Mucosa of rectum (tissue), 2 donors: ENCODE measurements around the gene FRK.
A peak's percentile ranks its signal among the peaks of the same experiment; 100 is the strongest.
"Not testable (repeated sequence)": the region's sequence is repeated elsewhere in the genome, so short reads cannot be mapped to it uniquely, and the experiment has no call there.

Source experiments
- H3K27ac ChIP-seq, 2 donors: one replicate each; pipeline ENCODE4 v1.7.0; 2013; ENCODE audit warnings: inconsistent platforms in 2 of 2, low read depth in 2 of 2, low read length in 2 of 2
- H3K27me3 ChIP-seq, 2 donors: one replicate each; pipeline ENCODE4 v1.7.0; 2013; ENCODE audit warnings: low read length in 2 of 2; ENCODE audit not compliant: control insufficient read depth in 2 of 2, insufficient read depth in 2 of 2
- H3K36me3 ChIP-seq, 2 donors: one replicate each; pipeline ENCODE4 v1.7.0; 2013; ENCODE audit warnings: low read length in 2 of 2; ENCODE audit not compliant: control insufficient read depth in 2 of 2, insufficient read depth in 2 of 2
- H3K4me1 ChIP-seq, 2 donors: one replicate each; pipeline ENCODE4 v1.7.0; 2013; ENCODE audit warnings: low read length in 2 of 2, mild to moderate bottlenecking in 1 of 2; ENCODE audit not compliant: control insufficient read depth in 2 of 2, insufficient read depth in 2 of 2
- H3K4me3 ChIP-seq, 2 donors: one replicate each; pipeline ENCODE4 v1.7.0; 2013; ENCODE audit warnings: low read length in 2 of 2
- H3K9ac ChIP-seq, 2 donors: one replicate each; pipeline ENCODE4 v1.7.0; 2013; ENCODE audit warnings: low read length in 2 of 2, low read depth in 1 of 2, mild to moderate bottlenecking in 1 of 2
- H3K9me3 ChIP-seq, 2 donors: one replicate each; pipeline ENCODE4 v1.7.0; 2013; ENCODE audit warnings: low read length in 2 of 2; ENCODE audit not compliant: control insufficient read depth in 2 of 2
- donor health status: healthy.
- donor health status: Normal muscosa, but diverticular disease.

The FRK gene

DNA sequence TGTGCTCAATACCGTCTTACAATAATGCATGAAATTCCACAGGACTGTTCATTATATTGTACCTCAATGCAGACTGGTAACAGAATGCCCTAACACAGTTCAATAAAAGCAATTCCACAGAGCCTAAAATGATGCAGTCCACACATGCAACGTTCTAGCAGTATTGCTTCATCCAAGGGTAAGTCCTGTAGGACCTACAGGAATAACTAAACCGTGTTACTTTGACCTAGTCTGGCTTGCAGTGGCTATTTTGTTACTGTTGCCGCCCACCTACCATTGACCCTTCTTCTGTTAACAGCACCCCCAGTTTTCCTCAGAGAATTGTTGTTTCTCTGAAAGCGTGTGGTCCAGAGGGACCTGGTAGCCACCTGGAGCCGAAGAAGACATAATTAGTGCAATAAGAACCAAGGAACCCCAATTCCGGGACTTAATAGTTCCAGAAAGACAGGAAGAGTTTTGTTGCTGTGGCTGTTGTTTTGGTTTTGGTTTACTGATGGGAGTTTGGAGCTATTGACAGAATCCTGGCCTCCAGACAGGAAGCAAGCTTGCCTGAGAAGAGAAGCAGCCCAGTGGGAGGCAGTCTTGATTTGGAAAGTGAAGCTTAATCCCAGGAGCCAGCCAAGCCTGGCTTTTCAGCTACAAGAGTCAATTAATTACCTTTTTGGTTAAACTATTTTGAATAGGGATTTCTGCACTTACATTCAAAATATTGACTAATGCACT, 91.3 kb downstream of the FRK start:
- Histone ChIP-seq H3K4me1 (no peaks in the 10 kb centered on the region), H3K9ac (no peak overlapping the region), H3K9me3 (no peaks in the 10 kb centered on the region), H3K36me3 (peaks cover 3 to 8% of the 10 kb centered on the region in 2 donors), H3K27me3 (no peaks in the 10 kb centered on the region), H3K4me3 (no peak overlapping the region), H3K27ac (no peak overlapping the region)

DNA sequence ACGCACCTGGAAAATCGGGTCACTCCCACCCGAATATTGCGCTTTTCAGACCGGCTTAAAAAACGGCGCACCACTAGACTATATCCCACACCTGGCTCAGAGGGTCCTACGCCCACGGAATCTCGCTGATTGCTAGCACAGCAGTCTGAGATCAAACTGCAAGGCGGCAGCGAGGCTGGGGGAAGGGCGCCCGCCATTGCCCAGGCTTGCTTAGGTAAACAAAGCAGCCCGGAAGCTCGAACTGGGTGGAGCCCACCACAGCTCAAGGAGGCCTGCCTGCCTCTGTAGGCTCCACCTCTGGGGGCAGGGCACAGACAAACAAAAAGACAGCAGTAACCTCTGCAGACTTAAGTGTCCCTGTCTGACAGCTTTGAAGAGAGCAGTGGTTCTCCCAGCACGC, 100.4 kb downstream of the FRK start:
- not testable (repeated sequence) for H3K9me3 ChIP-seq, H3K36me3 ChIP-seq, H3K27ac ChIP-seq, H3K4me3 ChIP-seq, H3K9ac ChIP-seq, H3K4me1 ChIP-seq, H3K27me3 ChIP-seq

DNA sequence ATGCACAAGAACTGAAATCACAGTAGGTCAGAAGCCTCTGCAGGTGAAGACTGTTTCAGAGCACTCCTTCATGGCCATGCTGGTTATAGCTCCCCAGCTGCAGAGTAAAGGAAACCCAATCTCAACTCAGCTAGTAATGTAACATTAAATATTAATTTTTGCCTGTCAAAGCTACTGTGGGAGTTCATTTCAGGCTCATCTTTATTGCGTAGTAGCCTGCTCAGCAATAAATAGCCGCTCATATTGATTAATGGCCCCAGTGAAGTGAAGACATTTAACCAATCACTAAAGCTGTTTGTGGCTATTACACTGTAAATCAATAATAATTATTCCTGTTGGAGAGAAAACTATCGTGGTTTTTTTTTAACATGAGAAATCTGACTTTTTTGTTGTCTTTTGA, 101.7 kb downstream of the FRK start:
- no peak overlapping the region for H3K27ac ChIP-seq
- H3K4me3 ChIP-seq, result no peak overlapping the region
- H3K9me3 ChIP-seq, result no peaks in the 10 kb centered on the region
- no peak overlapping the region for H3K9ac ChIP-seq
- H3K27me3 ChIP-seq, result no peaks in the 10 kb centered on the region
- H3K4me1 ChIP-seq, result no peaks in the 10 kb centered on the region
- H3K36me3 ChIP-seq, result peaks cover 4 to 8% of the 10 kb centered on the region in 2 donors

DNA sequence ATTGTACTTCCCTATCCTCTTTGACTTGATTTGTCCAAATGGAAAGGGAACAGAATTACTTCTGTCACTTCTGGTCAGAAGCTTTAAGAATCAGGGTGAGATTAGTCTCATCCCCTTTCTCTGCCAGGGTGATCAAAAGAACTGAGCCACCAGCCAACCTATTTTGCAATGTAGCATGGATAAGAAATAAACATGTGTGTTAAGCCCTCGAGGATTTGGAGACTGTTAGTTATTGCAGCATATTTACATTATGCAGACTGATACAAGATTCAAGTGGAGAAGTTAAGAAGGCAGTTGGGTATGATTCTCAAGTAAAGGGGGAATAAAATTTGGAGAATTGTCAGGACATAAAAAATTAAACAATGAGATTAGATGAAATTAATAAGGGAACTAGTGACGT, 106.0 kb downstream of the FRK start:
- Histone ChIP-seq H3K36me3 (peaks cover 4 to 13% of the 10 kb centered on the region in 2 donors), H3K27ac (no peak overlapping the region), H3K4me3 (no peak overlapping the region), H3K4me1 (no peaks in the 10 kb centered on the region), H3K27me3 (no peaks in the 10 kb centered on the region), H3K9me3 (no peaks in the 10 kb centered on the region), H3K9ac (no peak overlapping the region)

DNA sequence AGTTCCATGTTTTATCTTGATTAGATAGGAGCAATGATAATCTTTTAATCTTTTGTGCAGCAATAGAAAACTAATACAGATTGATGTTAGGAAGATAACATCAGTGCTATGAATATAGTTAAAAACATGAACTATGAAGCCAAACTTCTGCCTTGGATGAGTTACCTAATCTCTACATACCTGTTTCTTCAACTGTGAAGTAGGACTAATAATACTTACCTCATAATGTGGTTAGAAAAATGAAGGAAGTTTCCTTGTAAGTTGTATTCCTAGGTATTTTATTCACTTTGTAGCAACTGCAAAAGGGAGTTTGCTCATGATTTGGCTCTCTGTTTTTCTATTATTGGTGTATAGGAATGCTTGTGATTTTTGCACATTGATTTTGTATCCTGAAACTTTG, 111.9 kb downstream of the FRK start:
- Histone ChIP-seq H3K36me3 (peaks cover 0 to 6% of the 10 kb centered on the region in 2 donors), H3K27ac (no peak overlapping the region), H3K27me3 (no peaks in the 10 kb centered on the region), H3K9ac (no peak overlapping the region), H3K4me1 (no peaks in the 10 kb centered on the region), H3K9me3 (no peaks in the 10 kb centered on the region), H3K4me3 (no peak overlapping the region)

DNA sequence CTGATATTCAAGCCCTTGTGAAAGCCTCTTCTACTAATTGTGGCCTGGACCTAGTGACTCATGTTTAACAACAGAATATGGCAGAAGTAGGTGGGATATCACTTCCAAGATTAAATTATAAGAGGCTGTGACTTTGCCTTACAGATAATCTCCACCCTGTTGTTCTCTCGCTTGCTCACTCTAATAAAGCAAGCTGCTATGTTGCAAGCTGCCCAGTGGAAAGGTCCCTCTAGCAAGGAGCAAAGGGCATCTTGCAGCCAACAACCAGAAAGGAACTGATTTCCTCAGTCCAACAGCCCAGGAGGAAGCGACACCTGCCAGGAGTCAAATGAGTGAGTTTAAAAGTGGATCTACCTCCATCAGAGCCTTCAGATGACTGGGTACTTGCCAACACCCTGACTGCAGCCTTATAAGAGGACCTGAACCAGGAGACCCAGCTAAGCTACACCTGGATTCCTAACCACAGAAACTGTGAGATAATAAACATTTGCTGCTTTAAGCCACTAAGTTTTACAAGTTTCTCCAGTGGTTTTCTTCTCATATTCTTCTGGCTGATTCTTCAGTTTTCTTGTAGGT, 112.6 kb downstream of the FRK start:
- H3K27ac ChIP-seq, result peak overlapping the region in 1 of 2 donors; percentile 15
- H3K4me3 ChIP-seq, result no peak overlapping the region
- H3K27me3 ChIP-seq, result no peaks in the 10 kb centered on the region
- H3K9me3 ChIP-seq, result no peaks in the 10 kb centered on the region
- H3K36me3 ChIP-seq, result peaks cover 0 to 4% of the 10 kb centered on the region in 2 donors
- H3K4me1 ChIP-seq, result no peaks in the 10 kb centered on the region
- no peak overlapping the region for H3K9ac ChIP-seq

DNA sequence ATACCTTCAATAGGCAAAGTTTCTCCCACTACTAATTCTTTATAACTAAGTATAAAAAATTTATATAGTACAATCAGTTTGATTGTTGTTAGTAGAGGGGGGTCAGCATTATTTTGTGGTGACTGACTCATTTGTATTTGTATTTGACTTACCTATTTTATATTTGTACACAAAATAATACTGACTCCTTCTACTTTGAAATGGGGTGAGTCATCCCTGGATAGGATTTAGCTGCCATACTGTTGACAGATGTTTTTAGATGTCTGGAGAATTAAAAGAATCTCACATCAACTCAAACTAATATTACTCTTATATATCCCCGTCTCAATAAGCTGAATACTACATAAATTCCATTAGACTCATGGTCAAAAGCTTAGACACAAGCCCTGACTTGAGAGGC, 114.9 kb downstream of the FRK start:
- Histone ChIP-seq H3K9ac (no peak overlapping the region), H3K4me1 (no peaks in the 10 kb centered on the region), H3K4me3 (no peak overlapping the region), H3K27me3 (no peaks in the 10 kb centered on the region), H3K9me3 (no peaks in the 10 kb centered on the region), H3K27ac (no peak overlapping the region), H3K36me3 (peaks cover 10 to 11% of the 10 kb centered on the region in 2 donors)

DNA sequence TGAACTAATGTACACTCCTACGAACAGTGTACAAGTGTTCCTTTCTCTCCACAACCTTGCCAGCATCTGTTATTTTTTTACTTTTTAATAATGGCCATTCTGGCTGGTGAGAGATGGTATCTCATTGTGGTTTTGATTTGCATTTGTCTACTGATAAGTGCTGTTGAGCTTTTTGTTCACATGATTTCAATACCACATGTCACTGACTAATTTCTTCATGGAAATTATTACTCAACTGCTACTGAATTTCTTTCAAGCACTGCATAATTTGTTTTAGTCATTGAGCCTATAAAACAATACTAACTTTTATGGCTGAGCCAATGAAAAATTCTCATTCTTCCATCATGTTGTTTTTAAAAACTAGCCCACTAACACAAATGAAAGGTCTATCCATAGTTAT, 115.4 kb downstream of the FRK start:
- Histone ChIP-seq H3K36me3 (peaks cover 10 to 11% of the 10 kb centered on the region in 2 donors), H3K27ac (no peak overlapping the region), H3K27me3 (no peaks in the 10 kb centered on the region), H3K9me3 (no peaks in the 10 kb centered on the region), H3K9ac (no peak overlapping the region), H3K4me3 (no peak overlapping the region), H3K4me1 (no peaks in the 10 kb centered on the region)

DNA sequence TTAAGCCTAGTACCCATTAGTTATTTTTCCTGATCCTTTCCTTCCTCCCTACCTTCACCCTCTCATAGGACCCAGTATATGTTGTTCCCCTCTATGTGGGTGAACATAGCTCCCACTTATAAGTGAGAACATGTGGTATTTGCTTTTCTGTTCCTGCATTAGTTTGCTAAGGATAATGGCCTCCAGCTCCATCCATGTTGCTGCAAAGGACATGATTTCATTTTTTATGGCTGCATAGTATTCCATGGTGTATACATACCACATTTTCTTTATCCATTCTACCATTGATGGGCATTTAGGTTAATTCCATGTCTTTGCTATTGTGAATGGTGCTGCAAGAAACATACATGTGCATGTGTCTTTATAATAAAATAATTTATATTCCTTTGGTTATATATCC, 115.9 kb downstream of the FRK start:
- not testable (repeated sequence) for H3K4me1 ChIP-seq, H3K9ac ChIP-seq, H3K27me3 ChIP-seq, H3K4me3 ChIP-seq, H3K27ac ChIP-seq, H3K9me3 ChIP-seq
- H3K36me3 ChIP-seq, result peaks cover 10 to 11% of the 10 kb centered on the region in 2 donors

DNA sequence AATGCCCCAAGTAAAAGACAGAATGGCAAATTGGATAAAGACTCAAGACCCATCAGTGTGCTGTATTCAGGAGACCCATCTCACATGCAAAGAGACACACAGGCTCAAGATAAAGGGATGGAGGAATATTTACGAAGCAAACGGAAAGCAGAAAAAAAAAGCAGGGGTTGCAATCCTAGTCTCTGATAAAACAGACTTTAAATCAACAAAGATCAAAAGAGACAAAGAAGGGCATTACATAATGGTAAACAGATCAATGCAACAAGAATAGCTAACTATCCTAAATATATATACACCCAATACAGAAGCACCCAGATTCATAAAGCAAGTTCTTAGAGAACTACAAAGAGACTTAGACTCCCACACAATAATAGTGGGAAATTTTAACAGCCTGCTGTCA, 123.2 kb downstream of the FRK start:
- H3K9ac ChIP-seq, H3K9me3 ChIP-seq, H3K27me3 ChIP-seq, H3K4me1 ChIP-seq, H3K4me3 ChIP-seq, H3K27ac ChIP-seq: not testable (repeated sequence)
- H3K36me3 ChIP-seq, result peaks cover 6 to 14% of the 10 kb centered on the region in 2 donors
